ENCODE results near the gene TOP2B.

TOP2B gene

GRCh38 chr3:25597535-25598101, 67.1 kb downstream of the TOP2B start:
- DNase-seq (ENCODE audit: low spot score) = no peak
- TF ChIP-seq CTCF (IDR thresholded peaks at IDR 0.05; ENCODE audit: extremely low read depth, missing control alignments) = no peak

- TF ChIP-seq CTCF (IDR thresholded peaks at IDR 0.05; ENCODE audit: extremely low read depth, missing control alignments) = peak; percentile 30
- DNase-seq (ENCODE audit: low spot score) = no peak
Observed at GRCh38 chr3:25594007-25594502, 70.7 kb downstream of the TOP2B start.

GRCh38 chr3:25593001-25593400, 71.7 kb downstream of the TOP2B start:
- no peak for DNase-seq (ENCODE audit: low spot score)
- TF ChIP-seq CTCF (IDR thresholded peaks at IDR 0.05; ENCODE audit: extremely low read depth, missing control alignments) = no peak

- no peak for TF ChIP-seq CTCF (IDR thresholded peaks at IDR 0.05; ENCODE audit: extremely low read depth, missing control alignments)
- no peak for DNase-seq (ENCODE audit: low spot score)
Observed at GRCh38 chr3:25592510-25592968, 72.2 kb downstream of the TOP2B start.

GRCh38 chr3:25589783-25590258, 74.9 kb downstream of the TOP2B start:
- DNase-seq (ENCODE audit: low spot score) = no peak
- no peak for TF ChIP-seq CTCF (IDR thresholded peaks at IDR 0.05; ENCODE audit: extremely low read depth, missing control alignments)

- TF ChIP-seq CTCF (IDR thresholded peaks at IDR 0.05; ENCODE audit: extremely low read depth, missing control alignments) = no peak
- no peak for DNase-seq (ENCODE audit: low spot score)
Observed at GRCh38 chr3:25589104-25589782, 75.5 kb downstream of the TOP2B start.

- TF ChIP-seq CTCF (IDR thresholded peaks at IDR 0.05; ENCODE audit: extremely low read depth, missing control alignments) = no peak
- DNase-seq (ENCODE audit: low spot score) = no peak
Observed at GRCh38 chr3:25588441-25589103, 76.1 kb downstream of the TOP2B start.

All from GM20000 (cell line).